Ishikawa (cell line): ENCODE data around the gene NUDT16.

ENCODE experiments used
- CEBPB ChIP-seq: IDR thresholded peaks from 2 replicates; pipeline ENCODE4 v1.6.1; 2012
- CREB1 ChIP-seq: IDR thresholded peaks from 2 replicates; pipeline ENCODE4 v1.6.1; 2012; ENCODE audit warnings: low read depth
- EGR1 ChIP-seq: IDR thresholded peaks from 2 replicates; pipeline ENCODE4 v1.6.1; 2012
- EP300 ChIP-seq: IDR thresholded peaks from 2 replicates; pipeline ENCODE4 v1.6.1; 2012; ENCODE audit warnings: borderline replicate concordance
- FOXM1 ChIP-seq: IDR thresholded peaks from 2 replicates; pipeline ENCODE4 v1.6.1; 2012; ENCODE audit warnings: low read depth, borderline replicate concordance
- NFIC ChIP-seq: IDR thresholded peaks from 2 replicates; pipeline ENCODE4 v1.6.1; 2012
- RAD21 ChIP-seq: IDR thresholded peaks from 2 replicates; pipeline ENCODE4 v1.6.1; 2012; ENCODE audit warnings: low read depth
- TAF1 ChIP-seq: IDR thresholded peaks from 2 replicates; pipeline ENCODE4 v1.6.1; 2012; ENCODE audit warnings: low read depth, mild to moderate bottlenecking
- TCF12 ChIP-seq: IDR thresholded peaks from 2 replicates; pipeline ENCODE4 v1.6.1; 2012; ENCODE audit warnings: low read depth
- TEAD4 ChIP-seq: IDR thresholded peaks from 2 replicates; pipeline ENCODE4 v1.6.1; 2012
- YY1 ChIP-seq: IDR thresholded peaks from 2 replicates; pipeline ENCODE4 v1.6.1; 2012; ENCODE audit warnings: low read depth
- ZBTB7A ChIP-seq: IDR thresholded peaks from 2 replicates; pipeline ENCODE4 v1.6.1; 2012; ENCODE audit warnings: low read depth
- TF ChIP-seq, protein P1 (sequence below): IDR thresholded peaks from 2 replicates; pipeline ENCODE4 v1.6.1; 2012; ENCODE audit warnings: low read depth, mild to moderate bottlenecking
- TF ChIP-seq, protein P2 (sequence below): IDR thresholded peaks from 2 replicates; pipeline ENCODE4 v1.6.1; 2012
- TF ChIP-seq, protein P3 (sequence below): IDR thresholded peaks from 2 replicates; pipeline ENCODE4 v1.6.1; 2012

Gene NUDT16

DNA sequence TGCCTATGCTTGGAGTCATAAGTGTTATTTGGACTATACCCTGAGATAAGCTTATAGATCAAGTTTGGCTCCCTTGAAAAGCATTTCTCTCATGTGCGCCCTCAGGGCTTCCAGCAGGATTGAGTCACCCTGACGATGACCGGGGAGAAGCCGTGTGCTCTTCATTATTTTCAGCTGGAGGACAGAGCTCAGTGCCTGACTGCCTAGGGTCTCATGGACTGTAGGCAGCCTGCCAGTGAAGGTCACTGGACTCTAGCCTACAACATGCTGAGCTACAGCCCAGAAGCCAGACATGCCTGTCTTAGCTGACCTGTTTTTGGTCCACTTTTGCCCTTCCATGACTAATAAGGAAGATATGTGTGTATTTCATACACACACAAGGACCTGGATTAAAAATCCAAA lies 31.6 kb upstream of the NUDT16 start:
- TF ChIP-seq TAF1 (no peak), CREB1 (no peak), FOXM1 (no peak), ZBTB7A (no peak), TCF12 (no peak), NFIC (no peak), EP300 (no peak), RAD21 (no peak), EGR1 (no peak)
- TF ChIP-seq, protein P1, sequence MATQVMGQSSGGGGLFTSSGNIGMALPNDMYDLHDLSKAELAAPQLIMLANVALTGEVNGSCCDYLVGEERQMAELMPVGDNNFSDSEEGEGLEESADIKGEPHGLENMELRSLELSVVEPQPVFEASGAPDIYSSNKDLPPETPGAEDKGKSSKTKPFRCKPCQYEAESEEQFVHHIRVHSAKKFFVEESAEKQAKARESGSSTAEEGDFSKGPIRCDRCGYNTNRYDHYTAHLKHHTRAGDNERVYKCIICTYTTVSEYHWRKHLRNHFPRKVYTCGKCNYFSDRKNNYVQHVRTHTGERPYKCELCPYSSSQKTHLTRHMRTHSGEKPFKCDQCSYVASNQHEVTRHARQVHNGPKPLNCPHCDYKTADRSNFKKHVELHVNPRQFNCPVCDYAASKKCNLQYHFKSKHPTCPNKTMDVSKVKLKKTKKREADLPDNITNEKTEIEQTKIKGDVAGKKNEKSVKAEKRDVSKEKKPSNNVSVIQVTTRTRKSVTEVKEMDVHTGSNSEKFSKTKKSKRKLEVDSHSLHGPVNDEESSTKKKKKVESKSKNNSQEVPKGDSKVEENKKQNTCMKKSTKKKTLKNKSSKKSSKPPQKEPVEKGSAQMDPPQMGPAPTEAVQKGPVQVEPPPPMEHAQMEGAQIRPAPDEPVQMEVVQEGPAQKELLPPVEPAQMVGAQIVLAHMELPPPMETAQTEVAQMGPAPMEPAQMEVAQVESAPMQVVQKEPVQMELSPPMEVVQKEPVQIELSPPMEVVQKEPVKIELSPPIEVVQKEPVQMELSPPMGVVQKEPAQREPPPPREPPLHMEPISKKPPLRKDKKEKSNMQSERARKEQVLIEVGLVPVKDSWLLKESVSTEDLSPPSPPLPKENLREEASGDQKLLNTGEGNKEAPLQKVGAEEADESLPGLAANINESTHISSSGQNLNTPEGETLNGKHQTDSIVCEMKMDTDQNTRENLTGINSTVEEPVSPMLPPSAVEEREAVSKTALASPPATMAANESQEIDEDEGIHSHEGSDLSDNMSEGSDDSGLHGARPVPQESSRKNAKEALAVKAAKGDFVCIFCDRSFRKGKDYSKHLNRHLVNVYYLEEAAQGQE: no peak
- TF ChIP-seq, protein P2, sequence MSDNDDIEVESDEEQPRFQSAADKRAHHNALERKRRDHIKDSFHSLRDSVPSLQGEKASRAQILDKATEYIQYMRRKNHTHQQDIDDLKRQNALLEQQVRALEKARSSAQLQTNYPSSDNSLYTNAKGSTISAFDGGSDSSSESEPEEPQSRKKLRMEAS: no peak

DNA sequence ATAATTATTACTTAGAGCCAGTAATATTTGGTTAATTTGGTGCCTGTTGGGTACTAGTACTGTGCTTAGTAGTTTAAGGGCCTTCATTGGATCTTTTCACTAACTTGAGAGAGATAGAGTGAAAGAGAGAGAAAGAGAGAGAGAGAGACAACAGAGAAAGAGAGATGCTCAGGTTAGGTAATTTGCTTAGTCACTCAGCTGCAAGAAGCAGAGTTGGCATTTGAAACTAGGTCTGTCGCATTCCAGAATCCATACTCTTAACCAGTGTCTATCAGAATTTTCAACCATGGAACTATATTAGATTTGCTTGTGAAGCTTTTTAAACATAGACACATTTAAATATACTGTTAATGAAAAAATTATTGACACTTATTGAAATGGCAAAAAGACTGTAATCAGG lies 31.1 kb upstream of the NUDT16 start:
- TF ChIP-seq NFIC: no peak
- TF ChIP-seq, protein P1: no peak
- no peak for TF ChIP-seq TCF12
- TF ChIP-seq TEAD4: no peak
- no peak for TF ChIP-seq EP300
- TF ChIP-seq CEBPB: no peak
- no peak for TF ChIP-seq CREB1
- no peak for TF ChIP-seq EGR1
- no peak for TF ChIP-seq YY1
- no peak for TF ChIP-seq RAD21
- no peak for TF ChIP-seq FOXM1
- no peak for TF ChIP-seq TAF1
- no peak for TF ChIP-seq ZBTB7A
- TF ChIP-seq, protein P3, sequence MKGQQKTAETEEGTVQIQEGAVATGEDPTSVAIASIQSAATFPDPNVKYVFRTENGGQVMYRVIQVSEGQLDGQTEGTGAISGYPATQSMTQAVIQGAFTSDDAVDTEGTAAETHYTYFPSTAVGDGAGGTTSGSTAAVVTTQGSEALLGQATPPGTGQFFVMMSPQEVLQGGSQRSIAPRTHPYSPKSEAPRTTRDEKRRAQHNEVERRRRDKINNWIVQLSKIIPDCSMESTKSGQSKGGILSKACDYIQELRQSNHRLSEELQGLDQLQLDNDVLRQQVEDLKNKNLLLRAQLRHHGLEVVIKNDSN: no peak
- TF ChIP-seq, protein P2: no peak

DNA sequence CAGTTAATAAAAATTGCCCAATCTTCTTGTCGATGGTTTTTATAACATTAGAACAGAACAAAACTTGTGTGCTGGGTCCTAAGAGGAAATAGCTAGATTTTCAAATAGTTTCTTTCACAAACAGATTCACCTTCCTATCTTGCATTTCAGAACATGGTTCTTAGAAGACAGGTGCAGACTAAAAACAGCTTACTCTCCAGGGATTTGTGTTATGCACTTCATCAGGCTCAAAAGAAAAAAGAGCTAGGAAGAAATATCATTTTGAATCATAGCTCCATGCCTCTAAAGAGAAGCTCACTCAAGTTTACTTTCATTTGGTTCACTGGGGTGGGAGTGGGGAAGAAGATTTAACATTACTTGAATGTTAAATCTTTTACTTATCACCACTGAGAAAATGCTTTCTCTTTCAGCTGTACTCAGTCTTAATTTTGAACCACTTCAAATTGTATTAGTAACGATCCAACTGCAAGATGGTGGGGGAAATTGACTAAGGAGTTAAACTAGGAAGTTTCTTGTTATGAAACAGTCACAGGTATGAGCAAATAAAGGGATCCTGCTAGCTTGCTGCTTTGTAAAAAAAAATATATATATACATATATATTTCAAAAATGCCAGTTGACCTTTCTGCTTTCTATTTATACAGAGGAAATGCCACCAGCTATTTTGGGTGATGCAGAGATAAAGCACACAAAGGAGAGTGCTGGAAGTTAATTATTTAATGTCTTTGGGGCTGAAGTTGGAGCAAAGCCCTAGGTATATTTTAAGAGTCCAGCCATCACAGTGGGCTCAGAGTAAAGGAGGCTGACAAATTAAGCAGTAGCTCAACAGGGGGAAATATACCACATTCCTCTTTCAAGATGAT lies 28.3 kb upstream of the NUDT16 start:
- TF ChIP-seq TEAD4 (no peak), RAD21 (no peak), NFIC (no peak), TCF12 (no peak)
- TF ChIP-seq, protein P3: no peak

DNA sequence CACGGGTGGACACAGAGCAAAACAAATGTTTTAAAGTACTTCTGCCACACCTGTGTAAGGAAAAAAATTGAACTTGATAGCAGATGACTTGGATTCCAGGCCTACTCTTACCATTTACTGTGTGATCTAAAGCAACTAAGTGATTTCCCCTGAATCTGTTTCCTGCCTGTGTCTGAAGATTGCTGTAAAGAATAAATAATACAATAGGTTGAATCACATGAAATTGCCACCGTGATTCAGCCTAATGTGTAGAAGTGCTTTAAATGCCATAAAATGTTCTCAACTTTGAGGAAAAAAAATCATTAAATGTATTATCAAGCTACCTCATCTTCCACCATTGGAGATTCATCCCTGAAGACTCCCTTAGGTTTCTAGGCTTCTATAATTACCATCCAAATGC lies 27.6 kb upstream of the NUDT16 start:
- TF ChIP-seq ZBTB7A (no peak), CREB1 (no peak)

DNA sequence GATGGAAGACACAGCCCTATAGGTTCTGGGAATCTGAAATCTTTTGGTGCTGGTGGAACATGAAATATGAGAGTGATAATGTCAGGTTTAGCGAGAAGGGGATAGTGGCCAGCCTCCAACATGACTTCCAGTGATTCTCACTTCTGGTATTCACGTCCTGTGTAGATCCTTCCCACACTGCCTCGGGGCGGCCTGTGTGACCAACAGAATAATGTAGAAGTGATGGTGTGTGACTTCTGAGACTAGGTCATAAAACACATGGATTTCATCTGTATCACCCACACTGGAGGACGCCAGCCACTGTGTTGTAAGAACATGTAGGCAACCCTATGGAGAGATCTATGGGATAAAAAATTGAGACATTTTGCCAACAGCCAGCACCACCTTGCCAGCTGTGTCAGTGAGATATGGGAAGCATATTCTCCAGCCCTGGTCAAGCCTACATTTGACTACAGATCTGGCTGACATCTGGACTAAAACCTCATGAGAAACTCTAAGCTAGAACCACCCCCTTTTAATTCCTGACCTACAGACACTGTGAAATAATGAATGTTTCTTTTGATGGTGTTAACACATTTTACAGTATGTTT lies 25.5 kb upstream of the NUDT16 start:
- no peak for TF ChIP-seq ZBTB7A
- TF ChIP-seq EGR1: no peak
- TF ChIP-seq CEBPB: no peak
- TF ChIP-seq, protein P1: no peak
- no peak for TF ChIP-seq YY1
- TF ChIP-seq FOXM1: no peak
- no peak for TF ChIP-seq RAD21
- TF ChIP-seq TEAD4: no peak
